HEK293T (cell line): Measurements from ENCODE around the gene COL27A1.

Source experiments
- CTCF ChIA-PET: fragments of 350-600 bp; formaldehyde crosslinking; extraction: SDS; loops from one replicate; lab custom pipeline; 2021; ENCODE audit warnings: antibody characterized with exemption, inconsistent platforms; lab: Yijun Ruan, JAX
- POLR2A ChIA-PET: fragments of 350-600 bp; formaldehyde crosslinking; extraction: SDS; loops from one replicate; lab custom pipeline; 2020; ENCODE audit warnings: antibody characterized with exemption, inconsistent platforms; lab: Yijun Ruan, JAX
- DNase-seq: peaks from one replicate; pipeline ENCODE4 v3.0.0; 2012; ENCODE audit warnings: mixed read lengths; ENCODE audit errors: extremely low spot score
- ARNT ChIP-seq: fragments of 450-650 bp; IDR thresholded peaks from 2 replicates; pipeline ENCODE4 v1.6.1; 2017; ENCODE audit warnings: mild to moderate bottlenecking
- BHLHE40 ChIP-seq: fragments of 450-650 bp; IDR thresholded peaks from 2 replicates; pipeline ENCODE4 v1.6.1; 2016; ENCODE audit warnings: mild to moderate bottlenecking, moderate library complexity, borderline replicate concordance
- CTBP1 ChIP-seq: fragments of 450-650 bp; IDR thresholded peaks from 2 replicates; pipeline ENCODE4 v1.6.1; 2016; ENCODE audit warnings: borderline replicate concordance
- ELF4 ChIP-seq: fragments of 450-650 bp; IDR thresholded peaks from 2 replicates; pipeline ENCODE4 v1.6.1; 2017; ENCODE audit warnings: antibody characterized with exemption
- FOXA1 ChIP-seq: fragments of 450-650 bp; IDR thresholded peaks from 2 replicates; pipeline ENCODE4 v1.6.1; 2016; ENCODE audit warnings: mild to moderate bottlenecking
- FOXK2 ChIP-seq: fragments of 450-650 bp; IDR thresholded peaks from 2 replicates; pipeline ENCODE4 v1.6.1; 2016; ENCODE audit warnings: mild to moderate bottlenecking
- FOXM1 ChIP-seq: fragments of 450-650 bp; IDR thresholded peaks from 2 replicates; pipeline ENCODE4 v1.6.1; 2017; ENCODE audit warnings: mild to moderate bottlenecking, borderline replicate concordance
- HDGF ChIP-seq: fragments of 450-650 bp; IDR thresholded peaks from 2 replicates; pipeline ENCODE4 v1.6.1; 2017; ENCODE audit warnings: antibody characterized with exemption, borderline replicate concordance
- L3MBTL2 ChIP-seq: fragments of 450-650 bp; conservative IDR thresholded peaks from 2 replicates; pipeline ENCODE4 v1.6.1; 2016; ENCODE audit warnings: mild to moderate bottlenecking
- LEF1 ChIP-seq: fragments of 450-650 bp; IDR thresholded peaks from 2 replicates; pipeline ENCODE4 v1.6.1; 2017; ENCODE audit warnings: mild to moderate bottlenecking, borderline replicate concordance
- NFRKB ChIP-seq: fragments of 450-650 bp; IDR thresholded peaks from 2 replicates; pipeline ENCODE4 v1.6.1; 2016; ENCODE audit warnings: mild to moderate bottlenecking, moderate library complexity
- PKNOX1 ChIP-seq: fragments of 450-650 bp; IDR thresholded peaks from 2 replicates; pipeline ENCODE4 v1.6.1; 2016
- SP1 ChIP-seq: fragments of 450-650 bp; IDR thresholded peaks from 2 replicates; pipeline ENCODE4 v1.6.1; 2017
- SUZ12 ChIP-seq: fragments of 450-650 bp; IDR thresholded peaks from 2 replicates; pipeline ENCODE4 v1.6.1; 2016; ENCODE audit warnings: mild to moderate bottlenecking
- TARDBP ChIP-seq: fragments of 450-650 bp; IDR thresholded peaks from 2 replicates; pipeline ENCODE4 v1.6.1; 2016
- ZNF384 ChIP-seq: fragments of 450-650 bp; IDR thresholded peaks from 2 replicates; pipeline ENCODE4 v1.6.1; 2016

Gene COL27A1

GRCh38 chr9:114299286-114300152 lies 144.2 kb downstream of the COL27A1 start:
- POLR2A ChIA-PET = no interaction called here
- CTCF ChIA-PET = interaction anchor here (0.9 to 1.5 kb wide), 3 partner anchors 8 to 217 kb away, joined by 4 to 9 read pairs (median 5); no protein-coding TSS in a partner anchor
- DNase-seq = no peak
- TF ChIP-seq ZNF384 (no peak), TARDBP (no peak), FOXA1 (no peak), HDGF (no peak), NFRKB (no peak), SP1 (no peak), CTBP1 (no peak), SUZ12 (no peak), L3MBTL2 (no peak), LEF1 (no peak), FOXM1 (no peak), BHLHE40 (no peak), PKNOX1 (no peak), ARNT (no peak), ELF4 (no peak), FOXK2 (no peak)

- DNase-seq = no peak
- ChIA-PET CTCF (interaction anchor here (0.9 to 1.1 kb wide), 2 partner anchors 9 to 218 kb away, joined by 4 to 9 read pairs; no protein-coding TSS in a partner anchor), POLR2A (no interaction called here)
- TF ChIP-seq NFRKB = no peak
- TF ChIP-seq SP1 = no peak
Measured at GRCh38 chr9:114300153-114300845, 145.0 kb downstream of the COL27A1 start.

GRCh38 chr9:114300846-114301797 lies 145.8 kb downstream of the COL27A1 start:
- ChIA-PET POLR2A (no interaction called here), CTCF (no interaction called here)
- no peak for DNase-seq
- TF ChIP-seq L3MBTL2 (no peak), SP1 (no peak), ELF4 (no peak), BHLHE40 (no peak), ARNT (no peak), CTBP1 (no peak), ZNF384 (no peak), FOXM1 (no peak), LEF1 (no peak), FOXK2 (no peak), SUZ12 (no peak), FOXA1 (no peak), NFRKB (no peak), TARDBP (no peak), HDGF (no peak), PKNOX1 (no peak)

- POLR2A ChIA-PET = no interaction called here
- DNase-seq = no peak
- CTCF ChIA-PET = no interaction called here
- TF ChIP-seq PKNOX1 = no peak
- no peak for TF ChIP-seq TARDBP
- TF ChIP-seq ELF4 = no peak
- TF ChIP-seq FOXK2 = no peak
- TF ChIP-seq FOXM1 = no peak
- TF ChIP-seq BHLHE40 = no peak
- TF ChIP-seq ARNT = no peak
- no peak for TF ChIP-seq SUZ12
- no peak for TF ChIP-seq L3MBTL2
- no peak for TF ChIP-seq CTBP1
- no peak for TF ChIP-seq FOXA1
- no peak for TF ChIP-seq NFRKB
- no peak for TF ChIP-seq HDGF
- no peak for TF ChIP-seq LEF1
- TF ChIP-seq ZNF384 = no peak
- no peak for TF ChIP-seq SP1
Measured at GRCh38 chr9:114301798-114302565, 146.6 kb downstream of the COL27A1 start.

- ChIA-PET CTCF (no interaction called here), POLR2A (no interaction called here)
- no peak for DNase-seq
- no peak for TF ChIP-seq HDGF
- TF ChIP-seq ZNF384 = no peak
- TF ChIP-seq SP1 = no peak
- no peak for TF ChIP-seq NFRKB
- no peak for TF ChIP-seq FOXK2
- no peak for TF ChIP-seq FOXA1
- TF ChIP-seq ARNT = no peak
- no peak for TF ChIP-seq CTBP1
- no peak for TF ChIP-seq SUZ12
- no peak for TF ChIP-seq TARDBP
Measured at GRCh38 chr9:114302727-114303126, 147.4 kb downstream of the COL27A1 start.
